Stimulated activated naive CD4-positive, alpha-beta T cell treated with Interleukin-2 at 50 U/mL for 16 hours (primary cell): ENCODE results near the gene EPB41L2.
"Not testable (repeated sequence)": the region's sequence is repeated elsewhere in the genome, so short reads cannot be mapped to it uniquely, and the experiment has no call there.

ENCODE experiments used
- DNase-seq: peaks from one replicate; lab custom pipeline; 2025; lab: John Stamatoyannopoulos, UW

EPB41L2 gene

GRCh38 chr6:131036143-131036542, 26.9 kb downstream of the EPB41L2 start:
- no peak for DNase-seq

- no peak for DNase-seq
Measured at GRCh38 chr6:131035582-131035981, 27.5 kb downstream of the EPB41L2 start.

- no peak for DNase-seq
Measured at GRCh38 chr6:131033631-131034030, 29.4 kb downstream of the EPB41L2 start.

DNA sequence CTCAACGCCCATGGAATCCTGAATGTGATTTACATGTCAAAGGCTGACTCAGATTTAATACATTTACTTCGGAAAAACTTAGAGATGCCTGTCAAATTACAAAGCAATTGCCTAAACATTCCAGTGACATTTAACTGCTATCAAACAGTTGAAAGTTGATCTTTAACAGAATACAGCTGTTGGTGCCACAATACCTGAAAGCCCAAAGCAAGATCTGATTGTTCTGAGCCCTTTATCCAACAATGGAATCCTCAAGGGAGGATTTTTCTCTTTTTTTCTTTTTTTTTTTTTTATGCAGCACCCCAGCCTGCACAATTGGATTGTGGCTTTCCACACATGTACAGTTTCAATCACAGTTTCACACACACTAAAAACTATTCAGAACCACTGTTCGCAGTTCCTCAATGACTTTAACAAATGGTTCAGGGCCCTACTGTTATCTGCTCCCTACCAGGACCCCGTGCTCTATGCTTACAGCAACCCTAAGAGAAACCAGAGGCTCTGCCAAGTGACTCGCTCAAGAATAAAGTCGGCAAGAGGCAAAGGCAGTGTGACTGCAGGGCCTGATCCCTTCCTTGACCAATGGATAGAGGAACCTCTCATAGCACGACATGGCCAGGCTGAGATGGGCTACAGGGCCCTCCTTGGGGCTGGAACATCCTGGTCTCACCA, 33.3 kb downstream of the EPB41L2 start:
- DNase-seq: no peak

- DNase-seq: no peak
Measured at GRCh38 chr6:131027326-131027725, 35.7 kb downstream of the EPB41L2 start.

DNA sequence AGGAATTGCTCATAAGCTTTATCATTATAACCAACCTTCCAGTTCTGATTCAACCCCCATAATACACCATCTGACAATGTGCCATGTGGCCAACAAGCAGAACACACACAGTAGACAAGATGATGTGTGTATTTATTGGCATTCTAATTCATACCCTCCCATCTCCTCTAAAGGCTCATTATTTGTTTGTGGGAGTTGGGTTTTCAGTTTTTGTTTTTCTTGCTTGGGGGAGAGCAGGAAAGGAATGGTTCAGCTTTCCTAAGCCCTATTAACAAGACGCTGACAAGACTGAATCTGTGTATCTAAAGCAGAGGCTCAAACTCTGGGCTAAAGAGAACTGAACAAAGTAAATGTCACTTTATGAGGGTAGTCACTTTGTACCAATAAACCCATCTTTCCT, 36.8 kb downstream of the EPB41L2 start:
- DNase-seq: no peak

DNA sequence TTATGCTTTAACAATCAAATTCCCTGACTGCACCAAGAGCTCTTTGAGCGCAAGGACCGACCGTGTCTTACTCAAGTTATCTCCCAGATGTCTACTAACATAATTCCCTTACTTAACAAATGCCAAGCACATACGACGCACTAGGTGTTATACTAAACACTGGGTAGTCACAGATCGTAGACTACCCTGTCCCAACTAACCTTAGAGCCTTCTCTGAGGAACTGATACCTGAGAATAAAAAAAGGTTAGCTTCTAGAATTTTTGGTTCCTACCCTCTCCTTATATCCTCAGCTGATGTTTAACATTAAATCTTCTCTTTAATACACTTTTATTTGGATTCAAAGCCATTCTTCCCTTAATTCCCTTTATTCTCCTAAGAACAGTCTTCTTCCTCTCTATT, 38.5 kb downstream of the EPB41L2 start:
- DNase-seq: no peak

DNA sequence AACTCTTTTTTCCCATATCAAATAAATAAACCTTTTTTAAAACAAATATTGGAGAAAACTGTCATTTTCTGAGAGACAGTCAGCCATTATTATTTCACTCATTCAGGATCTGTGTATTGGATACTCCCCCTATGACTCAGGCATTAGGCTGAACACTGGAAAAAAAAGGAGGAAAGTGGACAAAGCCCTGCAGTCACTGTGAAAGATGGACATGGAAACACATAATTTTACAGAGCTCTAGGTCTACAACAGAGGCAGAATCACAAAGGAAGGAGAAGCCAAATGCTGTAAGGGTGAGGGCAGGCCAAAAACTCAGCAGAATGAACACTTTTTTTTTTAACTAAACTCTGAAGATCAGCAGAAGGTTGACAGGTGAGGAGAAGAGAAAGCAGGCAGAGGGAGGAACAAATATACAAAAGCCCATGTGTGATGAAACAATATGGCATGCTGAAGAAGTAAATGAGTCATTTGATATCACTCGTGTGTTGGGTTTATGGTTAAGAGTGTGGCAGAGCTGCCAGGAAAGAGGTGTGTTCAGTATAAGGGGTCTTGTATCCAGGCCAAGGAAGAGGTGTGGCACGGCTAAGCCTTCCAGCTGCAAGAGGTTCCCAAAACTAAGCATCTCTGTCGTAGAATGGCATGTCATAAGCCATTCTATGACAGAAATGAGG, 39.1 kb downstream of the EPB41L2 start:
- no peak for DNase-seq

DNA sequence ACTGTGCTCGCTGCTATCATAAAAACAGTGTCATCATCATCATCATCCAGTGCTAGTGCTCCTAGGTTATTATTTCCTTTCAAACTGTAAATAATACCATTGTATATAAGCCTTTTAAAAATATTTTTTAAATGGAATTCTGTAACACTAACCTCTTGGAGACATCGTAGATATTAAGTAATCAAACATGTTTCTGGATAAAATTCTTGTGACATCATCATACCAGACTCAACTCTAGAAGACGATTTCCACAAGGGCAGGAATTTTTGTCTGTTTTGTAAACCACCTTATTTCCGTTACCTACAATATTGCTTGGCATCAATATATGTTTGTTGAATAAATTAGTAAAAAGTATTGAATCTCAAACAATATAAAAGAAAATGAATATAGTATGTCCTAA, 40.4 kb downstream of the EPB41L2 start:
- DNase-seq: no peak

- DNase-seq: no peak
Measured at GRCh38 chr6:131017962-131018361, 45.1 kb downstream of the EPB41L2 start.

DNA sequence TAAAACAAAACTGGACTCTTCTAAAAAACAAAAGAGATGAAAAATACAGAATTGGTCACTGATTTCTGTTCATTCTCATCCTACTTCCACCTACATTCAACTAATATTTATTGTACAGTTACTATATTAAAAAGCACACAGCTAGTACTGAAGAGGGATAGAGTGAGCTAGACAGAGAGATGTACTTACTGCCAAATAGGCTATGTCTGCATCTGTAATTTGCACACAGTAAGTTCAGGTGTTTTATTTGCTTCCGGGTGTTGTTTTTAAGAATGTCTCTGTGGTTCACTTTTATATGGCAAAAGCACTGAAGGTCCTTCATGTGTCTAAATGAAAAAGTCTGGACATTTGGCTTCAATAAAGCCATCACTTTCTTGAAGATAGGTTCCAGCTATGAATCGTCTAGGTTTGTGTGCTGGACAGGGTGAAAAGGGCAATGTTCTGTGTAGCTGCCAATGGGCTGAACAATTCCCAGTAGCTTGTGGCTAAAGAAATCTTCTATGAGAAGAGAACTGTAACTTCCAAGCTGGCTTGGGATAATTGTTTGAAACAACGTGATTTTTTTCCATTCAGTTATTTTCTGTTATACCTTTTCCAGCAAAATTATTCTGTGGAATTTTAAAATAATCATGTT, 47.3 kb downstream of the EPB41L2 start:
- DNase-seq: no peak

- no peak for DNase-seq
Measured at GRCh38 chr6:131015025-131015591, 47.9 kb downstream of the EPB41L2 start.

- no peak for DNase-seq
Measured at GRCh38 chr6:131014080-131014776, 48.8 kb downstream of the EPB41L2 start.

- DNase-seq: no peak
Measured at GRCh38 chr6:131013495-131013894, 49.5 kb downstream of the EPB41L2 start.

DNA sequence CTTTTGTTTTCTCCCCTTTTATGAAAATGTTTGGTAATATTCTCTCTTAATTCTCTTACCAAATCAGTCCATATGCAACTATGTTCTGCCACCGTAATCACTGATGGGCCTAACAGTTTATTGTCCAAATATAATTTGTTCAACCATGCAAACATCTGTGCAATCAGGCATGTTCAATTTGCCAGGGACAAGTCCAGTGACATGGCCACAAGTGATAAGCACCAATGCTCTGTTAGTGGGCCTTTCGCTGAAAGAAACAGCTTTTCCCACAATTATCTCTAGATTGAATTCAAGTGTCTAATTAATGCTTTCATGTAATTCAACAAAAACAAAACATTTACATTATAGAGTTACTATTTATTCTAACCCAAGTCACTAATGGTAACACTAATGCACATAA, 53.3 kb downstream of the EPB41L2 start:
- no peak for DNase-seq

DNA sequence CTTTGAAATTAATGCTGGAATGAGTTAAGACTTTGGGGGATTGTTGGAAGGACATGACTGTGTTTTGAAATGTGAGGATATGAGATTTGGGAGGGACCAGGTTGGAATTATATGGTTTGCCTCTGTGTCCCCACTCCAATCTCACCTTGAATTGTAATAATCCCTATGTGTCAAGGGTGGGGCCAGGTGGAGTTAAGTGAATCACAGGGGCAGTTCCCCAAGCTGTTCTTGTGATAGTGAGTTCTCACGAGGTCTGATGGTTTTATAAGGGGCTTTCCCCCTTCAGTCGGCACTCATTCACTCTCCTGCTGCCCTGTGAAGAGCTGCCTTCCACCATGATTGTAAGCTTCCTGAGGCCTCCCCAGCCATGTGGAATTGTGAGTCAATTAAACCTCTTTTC, 54.1 kb downstream of the EPB41L2 start:
- not testable (repeated sequence) for DNase-seq

DNA sequence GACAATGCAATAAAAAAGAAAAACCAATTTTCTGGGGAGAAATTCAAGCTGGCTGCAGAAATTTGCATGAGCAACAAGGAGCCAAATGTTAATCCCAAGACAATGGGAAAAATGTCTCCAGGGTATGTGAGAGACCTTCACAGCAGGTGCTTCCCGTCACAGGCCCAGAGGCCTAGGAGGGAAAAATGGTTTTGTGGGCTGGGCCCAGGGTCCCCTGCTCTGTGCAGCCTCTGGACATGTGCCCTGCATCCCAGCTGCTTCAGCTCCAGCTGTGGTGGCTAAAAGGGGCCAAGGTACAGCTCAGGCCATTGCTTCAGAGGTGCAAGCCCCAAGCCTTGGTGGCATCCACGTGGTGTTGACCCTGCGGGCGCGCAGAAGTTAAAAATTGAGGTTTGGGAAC, 55.1 kb downstream of the EPB41L2 start:
- DNase-seq: not testable (repeated sequence)

DNA sequence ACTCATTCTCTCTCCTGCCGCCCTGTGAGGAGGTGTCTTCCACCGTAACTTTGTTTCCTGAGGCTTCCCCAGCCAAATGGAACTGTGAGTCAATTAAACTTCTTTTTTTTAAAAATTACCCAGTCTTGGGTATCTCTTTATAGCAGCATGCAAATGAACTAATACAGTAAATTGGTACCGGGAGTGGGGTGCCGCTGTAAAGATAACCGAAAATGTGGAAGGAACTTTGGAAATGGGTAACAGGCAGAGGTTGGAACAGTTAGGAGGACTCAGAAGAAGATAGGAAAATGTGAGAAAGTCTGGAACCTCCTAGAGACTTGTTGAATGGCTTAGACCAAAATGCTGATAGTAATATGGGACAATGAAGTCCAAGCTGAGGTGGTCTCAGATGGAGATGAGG, 55.8 kb downstream of the EPB41L2 start:
- no peak for DNase-seq

GRCh38 chr6:131005439-131006016, 57.5 kb downstream of the EPB41L2 start:
- no peak for DNase-seq

DNA sequence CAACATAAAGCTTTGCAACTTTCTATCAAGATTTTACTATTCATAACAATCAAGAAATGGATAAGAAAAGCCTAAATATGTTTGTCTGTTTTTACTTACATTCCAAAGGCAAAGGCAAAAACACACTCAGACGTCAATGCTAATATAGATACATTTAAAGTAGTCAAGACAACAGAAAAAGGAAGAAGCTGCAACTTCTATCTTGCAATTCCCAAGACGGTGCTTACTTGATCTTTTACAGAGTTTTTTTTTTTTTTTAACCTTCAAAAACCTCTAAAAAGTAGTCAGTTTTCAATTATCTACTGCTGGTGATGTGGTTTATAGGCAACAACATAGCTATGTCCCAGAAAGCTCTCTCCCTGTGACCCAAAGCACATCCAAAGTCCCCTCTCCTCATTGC, 58.1 kb downstream of the EPB41L2 start:
- DNase-seq: no peak

GRCh38 chr6:131004387-131004755, 58.7 kb downstream of the EPB41L2 start:
- no peak for DNase-seq
